ENCODE results near the gene ASIC5.

The ASIC5 gene

GRCh38 chr4:155881555-155881954 lies 15.5 kb upstream of the ASIC5 start:
- no peak for DNase-seq (ENCODE audit: low spot score)

GRCh38 chr4:155879767-155880166 lies 13.7 kb upstream of the ASIC5 start:
- DNase-seq (ENCODE audit: low spot score): no peak

- DNase-seq (ENCODE audit: low spot score): no peak
Observed at GRCh38 chr4:155878611-155879010, 12.5 kb upstream of the ASIC5 start.

- no peak for DNase-seq (ENCODE audit: low spot score)
Observed at GRCh38 chr4:155877971-155878370, 11.9 kb upstream of the ASIC5 start.

GRCh38 chr4:155875878-155876277 lies 9.8 kb upstream of the ASIC5 start:
- no peak for DNase-seq (ENCODE audit: low spot score)

- DNase-seq (ENCODE audit: low spot score): no peak
Observed at GRCh38 chr4:155855897-155856296, 10.2 kb downstream of the ASIC5 start.

- no peak for DNase-seq (ENCODE audit: low spot score)
Observed at GRCh38 chr4:155854582-155855226, 11.4 kb downstream of the ASIC5 start.

GRCh38 chr4:155853189-155853588 lies 12.9 kb downstream of the ASIC5 start:
- no peak for DNase-seq (ENCODE audit: low spot score)

GRCh38 chr4:155849042-155849441 lies 17.0 kb downstream of the ASIC5 start:
- no peak for DNase-seq (ENCODE audit: low spot score)

- DNase-seq (ENCODE audit: low spot score): no peak
Observed at GRCh38 chr4:155846929-155847328, 19.1 kb downstream of the ASIC5 start.

- DNase-seq (ENCODE audit: low spot score): no peak
Observed at GRCh38 chr4:155842080-155842479, 24.0 kb downstream of the ASIC5 start.

- no peak for DNase-seq (ENCODE audit: low spot score)
Observed at GRCh38 chr4:155837203-155837796, 28.8 kb downstream of the ASIC5 start.

GRCh38 chr4:155832664-155833063 lies 33.4 kb downstream of the ASIC5 start:
- no peak for DNase-seq (ENCODE audit: low spot score)

GRCh38 chr4:155828628-155829027 lies 37.4 kb downstream of the ASIC5 start:
- no peak for DNase-seq (ENCODE audit: low spot score)

GRCh38 chr4:155822572-155822971 lies 43.5 kb downstream of the ASIC5 start:
- peak; percentile 23 for DNase-seq (ENCODE audit: low spot score)

- no peak for DNase-seq (ENCODE audit: low spot score)
Observed at GRCh38 chr4:155820887-155821518, 45.1 kb downstream of the ASIC5 start.

GRCh38 chr4:155819066-155819465 lies 47.0 kb downstream of the ASIC5 start:
- no peak for DNase-seq (ENCODE audit: low spot score)

GRCh38 chr4:155818639-155819038 lies 47.4 kb downstream of the ASIC5 start:
- DNase-seq (ENCODE audit: low spot score): no peak

- no peak for DNase-seq (ENCODE audit: low spot score)
Observed at GRCh38 chr4:155811083-155811482, 55.0 kb downstream of the ASIC5 start.

GRCh38 chr4:155809835-155810234 lies 56.2 kb downstream of the ASIC5 start:
- DNase-seq (ENCODE audit: low spot score): peak; percentile 89

- DNase-seq (ENCODE audit: low spot score): no peak
Observed at GRCh38 chr4:155807021-155807420, 59.1 kb downstream of the ASIC5 start.

- DNase-seq (ENCODE audit: low spot score): no peak
Observed at GRCh38 chr4:155805016-155805415, 61.1 kb downstream of the ASIC5 start.

- DNase-seq (ENCODE audit: low spot score): no peak
Observed at GRCh38 chr4:155802190-155802959, 63.7 kb downstream of the ASIC5 start.
